NB4 (cell line): Measurements from ENCODE around the gene SPATS1.
"Not testable (repeated sequence)": the region's sequence is repeated elsewhere in the genome, so short reads cannot be mapped to it uniquely, and the experiment has no call there.

Source experiments
- MYC ChIP-seq: IDR thresholded peaks from 2 replicates; pipeline ENCODE4 v1.6.1; 2011; ENCODE audit warnings: low read depth, low read length
- POLR2A ChIP-seq: IDR thresholded peaks from 2 replicates; pipeline ENCODE4 v1.6.1; 2011; ENCODE audit warnings: mild to moderate bottlenecking; ENCODE audit not compliant: insufficient read length; ENCODE audit errors: extremely low read depth
- TF ChIP-seq, protein P1 (sequence below): IDR thresholded peaks from one replicate; pipeline ENCODE4 v1.5.1; 2012; ENCODE audit warnings: low read depth, low read length
- TF ChIP-seq, protein P2 (sequence below): IDR thresholded peaks from 2 replicates; pipeline ENCODE4 v1.6.1; 2011; ENCODE audit warnings: low read depth, low read length

DNA sequence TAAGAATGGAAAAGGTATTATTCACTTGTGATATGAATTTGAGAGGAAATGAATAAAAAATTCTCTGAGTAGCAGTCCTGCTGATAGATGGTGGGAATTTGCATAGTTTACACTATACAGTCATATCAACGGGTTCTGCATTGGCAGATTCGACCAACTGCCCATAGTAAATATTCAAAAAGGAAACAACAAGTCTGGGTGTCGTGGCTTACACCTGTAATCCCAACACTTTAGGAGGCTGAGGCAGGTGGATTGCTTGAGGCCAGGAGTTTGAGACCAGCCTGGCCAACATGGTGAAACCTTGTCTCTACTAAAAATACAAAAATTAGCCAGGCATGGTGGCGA, 8.2 kb downstream of the SPATS1 start:
- not testable (repeated sequence) for TF ChIP-seq POLR2A, MYC
- TF ChIP-seq, protein P1, sequence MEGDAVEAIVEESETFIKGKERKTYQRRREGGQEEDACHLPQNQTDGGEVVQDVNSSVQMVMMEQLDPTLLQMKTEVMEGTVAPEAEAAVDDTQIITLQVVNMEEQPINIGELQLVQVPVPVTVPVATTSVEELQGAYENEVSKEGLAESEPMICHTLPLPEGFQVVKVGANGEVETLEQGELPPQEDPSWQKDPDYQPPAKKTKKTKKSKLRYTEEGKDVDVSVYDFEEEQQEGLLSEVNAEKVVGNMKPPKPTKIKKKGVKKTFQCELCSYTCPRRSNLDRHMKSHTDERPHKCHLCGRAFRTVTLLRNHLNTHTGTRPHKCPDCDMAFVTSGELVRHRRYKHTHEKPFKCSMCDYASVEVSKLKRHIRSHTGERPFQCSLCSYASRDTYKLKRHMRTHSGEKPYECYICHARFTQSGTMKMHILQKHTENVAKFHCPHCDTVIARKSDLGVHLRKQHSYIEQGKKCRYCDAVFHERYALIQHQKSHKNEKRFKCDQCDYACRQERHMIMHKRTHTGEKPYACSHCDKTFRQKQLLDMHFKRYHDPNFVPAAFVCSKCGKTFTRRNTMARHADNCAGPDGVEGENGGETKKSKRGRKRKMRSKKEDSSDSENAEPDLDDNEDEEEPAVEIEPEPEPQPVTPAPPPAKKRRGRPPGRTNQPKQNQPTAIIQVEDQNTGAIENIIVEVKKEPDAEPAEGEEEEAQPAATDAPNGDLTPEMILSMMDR = not testable (repeated sequence)
- TF ChIP-seq, protein P2, sequence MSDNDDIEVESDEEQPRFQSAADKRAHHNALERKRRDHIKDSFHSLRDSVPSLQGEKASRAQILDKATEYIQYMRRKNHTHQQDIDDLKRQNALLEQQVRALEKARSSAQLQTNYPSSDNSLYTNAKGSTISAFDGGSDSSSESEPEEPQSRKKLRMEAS = not testable (repeated sequence)
